T-helper 1 cell (primary cell): Measurements from ENCODE around the gene CHMP1A.
"Not testable (repeated sequence)": the region's sequence is repeated elsewhere in the genome, so short reads cannot be mapped to it uniquely, and the experiment has no call there.

ENCODE experiments used
- DNase-seq, 5 donors: peaks; one replicate each; pipeline ENCODE4 v3.0.0-alpha.2; 2012 to 2020

The CHMP1A gene

GRCh38 chr16:89691986-89692569 lies 34.6 kb upstream of the CHMP1A start:
- no peak for DNase-seq

- DNase-seq: no peak
Observed at GRCh38 chr16:89691231-89691985, 33.9 kb upstream of the CHMP1A start.

- no peak for DNase-seq
Observed at GRCh38 chr16:89690392-89690901, 32.9 kb upstream of the CHMP1A start.

- not testable (repeated sequence) for DNase-seq
Observed at GRCh38 chr16:89689621-89690020, 32.1 kb upstream of the CHMP1A start.

GRCh38 chr16:89689142-89689541 lies 31.6 kb upstream of the CHMP1A start:
- no peak for DNase-seq

- no peak for DNase-seq
Observed at GRCh38 chr16:89688395-89688794, 30.9 kb upstream of the CHMP1A start.

GRCh38 chr16:89687092-89687940 lies 29.8 kb upstream of the CHMP1A start:
- DNase-seq: no peak

GRCh38 chr16:89686520-89687091 lies 29.1 kb upstream of the CHMP1A start, which contains the start of gene CDK10:
Gene CDK10 (plus strand): TSS chr16:89686689. CDS start chr16:89686711, 22 bp downstream.
- DNase-seq: peak; percentile 74 to 88 (median 81)

- DNase-seq: no peak
Observed at GRCh38 chr16:89685916-89686315, 28.4 kb upstream of the CHMP1A start.

- DNase-seq: no peak
Observed at GRCh38 chr16:89678258-89678657, 20.8 kb upstream of the CHMP1A start.

- no peak for DNase-seq
Observed at GRCh38 chr16:89672177-89672941, 14.9 kb upstream of the CHMP1A start.

GRCh38 chr16:89671565-89671964 lies 14.1 kb upstream of the CHMP1A start:
- DNase-seq: not testable (repeated sequence)

- no peak for DNase-seq
Observed at GRCh38 chr16:89670496-89671431, 13.3 kb upstream of the CHMP1A start.

- DNase-seq: no peak
Observed at GRCh38 chr16:89669755-89670154, 12.2 kb upstream of the CHMP1A start.

- no peak for DNase-seq
Observed at GRCh38 chr16:89668790-89669158, 11.3 kb upstream of the CHMP1A start.

- no peak for DNase-seq
Observed at GRCh38 chr16:89667633-89668032, 10.1 kb upstream of the CHMP1A start.

GRCh38 chr16:89667000-89667399 lies 9.5 kb upstream of the CHMP1A start:
- not testable (repeated sequence) for DNase-seq

GRCh38 chr16:89664238-89664637 lies 6.7 kb upstream of the CHMP1A start:
- not testable (repeated sequence) for DNase-seq

GRCh38 chr16:89661215-89661614 lies 3.7 kb upstream of the CHMP1A start:
- DNase-seq: no peak

- DNase-seq: no peak
Observed at GRCh38 chr16:89660146-89660545, 2.6 kb upstream of the CHMP1A start.
